ENCODE data around the gene MLLT1.

MLLT1 gene

GRCh38 chr19:6161271-6161850 is 118.4 kb downstream of the MLLT1 start:
- H3K4me1 Mint-ChIP-seq: peaks cover 18% of the 10 kb centered on the region
- H3K4me3 Mint-ChIP-seq: peak overlapping the region; percentile 38 to 41
- peak; percentile 91 for ATAC-seq
- no peaks in the 10 kb centered on the region for H3K27me3 Mint-ChIP-seq
- DNase-seq: peak; percentile 63 to 81
- H3K27ac Mint-ChIP-seq: no peak overlapping the region
- peaks cover 9 to 17% of the 10 kb centered on the region in 2 donors for H3K9me3 Mint-ChIP-seq

All from stimulated activated naive CD8-positive, alpha-beta T cell treated with anti-CD3 and anti-CD28 coated beads, Interleukin-15, amount 100 ng/mL, for 72 hours (primary cell).